ENCODE measurements around the gene PRKN.

Gene PRKN

DNA sequence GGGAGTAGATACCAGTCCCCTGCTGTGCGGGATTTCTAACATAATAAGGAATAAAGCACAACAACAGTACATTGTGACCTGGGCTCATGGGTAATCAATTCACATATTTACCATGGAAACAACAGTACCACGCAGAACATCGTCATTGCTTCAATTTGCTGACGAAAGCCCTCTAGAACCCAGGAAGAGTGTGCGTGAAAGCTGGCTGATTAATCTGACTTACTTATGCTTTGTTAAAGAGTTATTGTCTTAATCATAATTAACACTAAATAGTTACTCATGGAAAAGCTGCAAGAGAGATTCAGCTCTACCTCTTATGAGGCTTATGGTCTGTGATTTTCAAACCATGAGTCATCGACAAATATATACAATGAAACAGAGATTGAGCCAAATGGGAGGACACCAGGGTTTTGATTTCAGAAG is 809.4 kb downstream of the PRKN start:
- Histone ChIP-seq H3K4me1 (no peaks in the 10 kb centered on the region), H3K27ac (no peak overlapping the region), H3K27me3 (no peaks in the 10 kb centered on the region), H3K36me3 (no peaks in the 10 kb centered on the region), H3K4me3 (no peak overlapping the region), H3K9me3 (no peaks in the 10 kb centered on the region)
- TF ChIP-seq, protein P1, sequence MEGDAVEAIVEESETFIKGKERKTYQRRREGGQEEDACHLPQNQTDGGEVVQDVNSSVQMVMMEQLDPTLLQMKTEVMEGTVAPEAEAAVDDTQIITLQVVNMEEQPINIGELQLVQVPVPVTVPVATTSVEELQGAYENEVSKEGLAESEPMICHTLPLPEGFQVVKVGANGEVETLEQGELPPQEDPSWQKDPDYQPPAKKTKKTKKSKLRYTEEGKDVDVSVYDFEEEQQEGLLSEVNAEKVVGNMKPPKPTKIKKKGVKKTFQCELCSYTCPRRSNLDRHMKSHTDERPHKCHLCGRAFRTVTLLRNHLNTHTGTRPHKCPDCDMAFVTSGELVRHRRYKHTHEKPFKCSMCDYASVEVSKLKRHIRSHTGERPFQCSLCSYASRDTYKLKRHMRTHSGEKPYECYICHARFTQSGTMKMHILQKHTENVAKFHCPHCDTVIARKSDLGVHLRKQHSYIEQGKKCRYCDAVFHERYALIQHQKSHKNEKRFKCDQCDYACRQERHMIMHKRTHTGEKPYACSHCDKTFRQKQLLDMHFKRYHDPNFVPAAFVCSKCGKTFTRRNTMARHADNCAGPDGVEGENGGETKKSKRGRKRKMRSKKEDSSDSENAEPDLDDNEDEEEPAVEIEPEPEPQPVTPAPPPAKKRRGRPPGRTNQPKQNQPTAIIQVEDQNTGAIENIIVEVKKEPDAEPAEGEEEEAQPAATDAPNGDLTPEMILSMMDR (IDR thresholded peaks at IDR 0.05) = no peak
- DNase-seq = no peak
- intact Hi-C loops (cut with DNase I; ENCODE audit: low total_unique reads) = no loop called here

DNA sequence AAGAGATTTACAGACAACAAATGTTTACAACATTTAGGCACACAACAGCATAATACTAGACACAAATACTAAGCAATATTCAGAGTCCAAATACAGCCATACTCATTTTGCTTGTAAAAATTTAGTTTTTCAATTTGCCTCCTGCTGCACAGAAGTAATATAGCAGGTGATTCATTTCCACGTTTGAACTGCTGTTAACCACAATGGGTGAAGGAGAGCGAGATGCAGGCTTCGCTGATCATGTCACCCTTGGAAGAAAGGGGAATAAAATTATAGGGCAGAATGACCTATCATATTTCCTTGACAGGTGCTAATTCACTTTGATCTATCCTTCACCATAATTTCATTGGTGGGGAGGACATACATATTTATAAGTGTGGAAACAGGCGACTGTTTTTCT is 809.9 kb downstream of the PRKN start:
- no peaks in the 10 kb centered on the region for H3K36me3 ChIP-seq
- DNase-seq = no peak
- no peak overlapping the region for H3K27ac ChIP-seq
- no peaks in the 10 kb centered on the region for H3K9me3 ChIP-seq
- H3K27me3 ChIP-seq = no peaks in the 10 kb centered on the region
- no peak overlapping the region for H3K4me3 ChIP-seq
- TF ChIP-seq, protein P1 (IDR thresholded peaks at IDR 0.05) = no peak
- H3K4me1 ChIP-seq = no peaks in the 10 kb centered on the region
- intact Hi-C loops (cut with DNase I; ENCODE audit: low total_unique reads) = no loop called here

DNA sequence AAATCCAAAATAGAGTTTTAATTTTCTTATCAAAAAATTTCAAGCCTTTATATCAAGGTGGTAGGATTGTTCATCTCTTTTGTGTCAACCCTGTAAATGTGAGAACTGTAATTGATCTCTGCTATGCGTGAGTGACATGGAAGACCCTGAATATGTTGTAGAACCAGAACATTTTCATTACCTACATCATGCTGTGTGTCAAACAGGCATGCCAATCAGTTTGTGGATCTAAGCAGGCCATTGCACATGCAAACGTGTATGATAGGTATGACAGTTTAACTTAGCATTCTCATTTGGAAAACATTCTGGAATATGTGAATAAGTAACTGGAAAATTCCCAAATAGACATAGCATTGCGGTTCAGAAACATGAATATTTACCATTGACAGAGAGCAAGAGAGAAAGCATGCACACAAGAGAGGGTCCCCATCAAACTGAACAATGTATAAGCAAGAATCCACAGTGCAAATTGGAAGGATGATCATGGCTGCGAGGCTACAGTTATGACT is 812.1 kb downstream of the PRKN start:
- Histone ChIP-seq H3K27ac (no peak overlapping the region), H3K27me3 (no peaks in the 10 kb centered on the region), H3K4me1 (no peaks in the 10 kb centered on the region), H3K9me3 (no peaks in the 10 kb centered on the region), H3K4me3 (no peak overlapping the region), H3K36me3 (no peaks in the 10 kb centered on the region)
- intact Hi-C loops (cut with DNase I; ENCODE audit: low total_unique reads) = no loop called here
- no peak for DNase-seq
- TF ChIP-seq, protein P1 (IDR thresholded peaks at IDR 0.05) = no peak

DNA sequence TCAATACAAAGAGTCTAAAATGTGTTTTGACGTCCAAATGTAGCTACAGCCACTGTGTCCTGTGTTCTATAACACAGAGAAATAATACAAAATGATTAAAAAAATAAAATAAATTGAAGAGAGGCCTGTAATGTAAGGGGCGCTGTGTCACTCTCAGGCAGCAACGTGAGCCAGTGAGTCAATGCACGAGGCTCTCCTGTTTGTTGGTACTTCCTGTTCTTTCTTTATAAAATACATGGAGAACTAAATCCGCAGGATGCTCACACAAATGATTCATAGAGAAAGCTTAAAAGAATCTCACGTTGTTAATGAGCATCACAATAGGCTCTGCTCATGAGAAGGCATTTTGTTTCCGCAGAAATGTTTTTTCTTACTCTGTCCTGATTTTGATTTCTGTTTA is 818.7 kb downstream of the PRKN start:
- Histone ChIP-seq H3K27me3 (no peaks in the 10 kb centered on the region), H3K9me3 (no peaks in the 10 kb centered on the region), H3K4me3 (no peak overlapping the region), H3K36me3 (no peaks in the 10 kb centered on the region), H3K4me1 (no peaks in the 10 kb centered on the region), H3K27ac (no peak overlapping the region)
- no peak for DNase-seq
- intact Hi-C loops (cut with DNase I; ENCODE audit: low total_unique reads) = no loop called here
- TF ChIP-seq, protein P1 (IDR thresholded peaks at IDR 0.05) = no peak

DNA sequence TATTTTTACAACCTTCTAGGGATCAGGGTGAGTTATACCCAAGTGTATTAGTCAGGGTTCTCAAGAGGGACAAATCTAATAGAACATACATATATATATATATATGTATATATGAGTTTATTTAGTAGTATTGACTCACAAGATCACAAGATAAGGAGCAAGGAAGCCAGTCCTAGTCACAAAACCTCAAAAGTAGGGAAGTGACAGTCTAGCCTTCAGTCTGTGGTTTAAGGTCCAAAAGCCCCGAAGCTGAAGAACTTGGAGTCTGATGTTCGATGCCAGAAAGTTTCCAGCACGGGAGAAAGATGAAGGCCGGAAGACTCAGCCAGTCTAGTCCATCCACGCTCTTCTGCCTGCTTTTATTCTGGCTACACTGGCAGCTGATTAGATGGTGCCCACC is 821.0 kb downstream of the PRKN start:
- Histone ChIP-seq H3K4me3 (no peak overlapping the region), H3K36me3 (no peaks in the 10 kb centered on the region), H3K4me1 (no peaks in the 10 kb centered on the region), H3K27ac (no peak overlapping the region), H3K27me3 (no peaks in the 10 kb centered on the region), H3K9me3 (no peaks in the 10 kb centered on the region)
- DNase-seq = no peak
- TF ChIP-seq, protein P1 (IDR thresholded peaks at IDR 0.05) = no peak
- intact Hi-C loops (cut with DNase I; ENCODE audit: low total_unique reads) = no loop called here

All from tibial artery (tissue), 4 donors.